HG03196 (cell line): Measurements from ENCODE around the gene PHLDA1.

Experiments
- ATAC-seq: cut with Tn5 transposase; IDR thresholded peaks from one replicate; pipeline ENCODE4 v1.9.1; 2021; ENCODE audit not compliant: unreplicated experiment

PHLDA1 gene

DNA sequence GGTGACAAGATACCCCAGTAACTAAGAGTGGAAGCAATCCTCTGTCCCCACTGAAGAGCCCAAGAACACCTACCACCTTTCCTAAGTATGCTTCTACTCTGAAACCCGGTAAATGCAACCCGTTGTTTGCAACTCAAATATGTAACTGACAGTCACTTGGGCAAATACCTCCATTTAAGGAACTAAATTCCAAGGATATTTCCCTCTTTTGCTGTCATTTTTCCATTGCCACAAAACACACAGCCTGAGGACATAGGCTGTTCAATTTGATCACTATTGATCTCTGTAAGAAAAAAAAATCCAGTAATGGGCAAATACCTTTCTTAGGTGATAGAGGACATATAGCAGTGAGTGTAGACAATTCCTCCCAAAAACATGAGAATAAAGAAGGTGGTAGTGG is 6.6 kb upstream of the PHLDA1 start:
- no peak for ATAC-seq

DNA sequence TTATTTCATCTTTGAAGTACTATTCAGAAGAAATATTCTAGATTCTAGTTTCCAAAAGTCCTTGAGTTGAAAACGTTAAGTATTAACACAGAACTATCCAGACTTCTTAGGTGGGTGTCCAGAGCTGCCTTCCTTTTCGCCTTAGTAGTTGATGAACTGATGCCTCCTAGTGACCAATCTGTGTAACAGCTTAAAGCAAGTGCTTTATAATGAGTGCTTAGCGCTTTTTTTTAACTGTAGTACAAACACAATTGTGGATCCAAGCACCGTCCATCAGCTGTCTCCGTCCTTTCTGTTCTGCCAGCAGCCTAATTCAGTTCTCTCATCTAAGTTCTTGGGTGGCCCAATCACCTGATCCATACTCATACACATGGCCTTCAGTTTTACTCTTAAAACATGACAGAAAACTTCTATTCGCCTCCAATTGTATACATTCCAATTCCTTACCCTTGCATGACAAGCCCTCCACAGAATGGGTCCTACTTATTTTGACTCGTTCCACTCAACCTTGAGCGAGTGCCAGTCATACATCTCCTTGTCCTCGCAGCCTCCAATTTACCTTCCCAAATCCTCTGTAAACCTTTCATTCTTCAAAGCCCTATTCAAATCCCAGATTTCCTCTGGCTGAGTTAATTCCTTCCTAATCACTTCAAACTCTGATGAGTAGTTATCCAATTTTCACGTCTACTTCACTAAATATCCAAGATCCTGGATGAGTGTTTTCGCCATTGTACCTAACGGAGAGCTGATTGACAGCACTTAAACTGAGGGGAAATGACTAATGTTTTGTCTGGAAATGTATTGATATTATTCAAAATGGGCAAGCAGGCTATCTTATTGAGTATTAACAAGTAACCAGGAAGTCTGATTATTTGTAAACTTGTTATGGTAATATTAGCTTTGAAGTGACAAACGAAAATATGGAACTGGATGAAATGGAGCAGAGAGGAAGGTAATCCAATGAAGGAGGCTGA is 5.8 kb upstream of the PHLDA1 start:
- peak; percentile 54 for ATAC-seq

DNA sequence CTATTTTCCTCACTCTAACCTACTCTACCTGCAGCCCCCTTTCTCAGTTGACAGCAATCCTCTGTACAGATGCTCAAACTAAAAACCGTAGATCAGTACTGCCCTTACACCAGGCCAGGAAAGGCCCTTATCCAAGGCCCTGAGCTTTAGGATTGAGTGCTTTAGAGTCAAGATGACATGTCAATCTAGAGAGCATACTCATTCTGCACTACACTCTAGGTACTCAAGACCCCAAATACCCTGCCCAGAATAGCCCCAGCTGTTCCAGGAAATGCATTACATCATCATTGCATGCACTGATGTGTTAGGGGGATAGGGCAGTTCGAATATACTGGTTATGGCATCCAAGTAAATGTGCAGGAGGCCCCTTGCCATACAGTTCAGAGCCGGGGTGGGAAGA is 3.5 kb upstream of the PHLDA1 start:
- ATAC-seq: no peak

DNA sequence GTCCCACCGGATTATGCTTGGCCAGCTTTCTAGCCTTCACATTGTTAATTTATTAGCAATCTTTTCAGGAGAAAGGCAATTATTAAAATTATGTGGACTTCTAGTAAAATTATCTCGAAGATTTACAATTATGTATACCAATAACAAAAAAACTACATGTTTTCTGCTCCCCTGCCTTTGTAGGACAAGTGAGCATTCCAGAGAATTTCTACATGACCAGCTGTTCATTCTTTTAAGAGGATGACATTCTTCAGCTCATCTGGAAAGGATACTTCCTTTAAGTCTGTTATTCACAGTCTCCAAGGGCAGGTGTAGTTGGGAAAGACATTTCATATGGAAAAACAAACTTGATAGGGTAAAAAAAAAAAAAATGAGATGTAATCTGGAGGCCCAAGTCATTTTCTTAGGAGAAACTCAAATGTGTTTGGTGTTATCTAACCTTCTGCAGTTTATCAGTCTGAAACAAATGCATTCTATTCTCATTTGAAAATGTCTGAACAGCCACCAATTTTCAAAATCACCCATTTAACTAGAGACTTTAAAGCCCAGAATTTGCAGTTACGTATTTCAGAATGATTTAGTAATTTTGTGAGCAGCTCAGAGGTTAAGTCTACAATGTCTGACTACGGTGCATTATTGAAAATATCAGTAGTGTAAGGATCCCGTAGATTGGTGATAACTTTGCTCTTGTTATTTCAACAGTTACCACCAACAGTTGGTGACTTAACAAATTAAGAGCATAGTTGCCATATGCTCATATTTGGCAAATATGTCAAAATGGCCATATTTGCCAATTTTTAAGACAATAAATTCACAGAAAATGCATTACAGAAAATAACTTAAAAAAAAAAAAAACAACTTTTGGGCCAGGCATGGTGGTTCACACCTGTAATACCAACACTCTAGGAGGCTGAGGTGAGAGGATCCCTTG is 1.8 kb upstream of the PHLDA1 start:
- ATAC-seq: no peak

DNA sequence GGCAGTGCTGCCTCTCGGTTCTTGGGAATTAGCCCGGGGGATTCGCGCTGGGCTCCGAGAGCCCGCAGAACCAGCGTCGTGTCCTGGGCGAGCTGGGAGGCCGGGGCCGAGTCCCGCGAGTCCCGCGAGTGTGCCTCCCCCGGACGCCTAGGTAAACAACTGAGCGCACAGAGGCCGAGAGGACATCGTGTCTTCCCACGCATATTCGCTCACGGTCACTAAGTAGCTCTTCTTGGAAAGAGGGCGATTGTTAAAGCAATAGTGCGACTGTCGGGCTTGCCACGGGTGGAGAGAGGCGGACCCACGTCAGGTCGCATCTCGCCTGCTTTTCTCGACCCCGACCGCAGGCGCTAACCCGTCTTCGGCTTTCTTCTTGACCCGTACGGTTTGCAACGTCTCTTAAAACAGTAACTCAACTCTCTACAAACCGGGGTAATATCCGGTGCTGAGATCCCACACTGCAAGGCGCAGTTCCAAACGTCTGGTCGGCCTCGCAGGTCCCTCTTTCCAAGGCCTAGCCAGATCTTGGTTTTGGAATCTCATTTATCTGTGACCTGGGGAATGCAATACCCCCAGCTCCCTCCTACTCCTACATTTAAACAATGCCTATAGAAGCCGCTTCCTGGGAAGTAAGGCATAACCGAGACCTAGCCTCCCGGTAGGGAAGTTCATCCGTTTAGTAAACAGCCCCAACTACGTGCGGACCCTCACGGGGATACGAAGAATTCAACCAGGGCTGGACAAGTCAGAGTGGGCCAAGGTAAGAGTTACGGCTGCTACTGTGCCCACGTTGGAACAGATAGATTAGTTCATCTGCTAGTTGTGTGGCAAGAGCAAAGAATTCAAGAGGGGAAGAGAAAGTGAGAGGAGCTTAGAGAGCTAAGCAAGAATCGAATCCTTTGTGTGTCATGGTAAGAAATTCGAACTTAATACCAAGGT is 736 bp upstream of the PHLDA1 start:
- ATAC-seq: peak; percentile 19

DNA sequence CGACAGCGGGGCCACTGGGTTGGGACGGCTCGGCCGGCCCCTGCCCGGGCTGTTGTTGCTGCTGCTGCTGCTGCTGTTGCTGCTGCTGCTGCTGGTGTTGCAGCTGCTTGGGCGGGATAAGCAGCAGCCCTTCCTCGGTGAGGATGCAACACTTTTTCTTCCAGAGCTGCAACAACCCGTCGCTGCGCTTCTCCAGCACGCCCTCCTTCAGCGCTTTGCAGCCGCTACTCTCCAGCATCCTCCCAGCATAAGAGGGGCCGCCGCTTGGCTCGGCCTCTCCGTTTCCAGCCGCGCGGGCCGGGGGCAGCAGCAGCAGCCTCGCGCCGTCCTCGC is 529 bp downstream of the PHLDA1 start:
- ATAC-seq: peak; percentile 10

DNA sequence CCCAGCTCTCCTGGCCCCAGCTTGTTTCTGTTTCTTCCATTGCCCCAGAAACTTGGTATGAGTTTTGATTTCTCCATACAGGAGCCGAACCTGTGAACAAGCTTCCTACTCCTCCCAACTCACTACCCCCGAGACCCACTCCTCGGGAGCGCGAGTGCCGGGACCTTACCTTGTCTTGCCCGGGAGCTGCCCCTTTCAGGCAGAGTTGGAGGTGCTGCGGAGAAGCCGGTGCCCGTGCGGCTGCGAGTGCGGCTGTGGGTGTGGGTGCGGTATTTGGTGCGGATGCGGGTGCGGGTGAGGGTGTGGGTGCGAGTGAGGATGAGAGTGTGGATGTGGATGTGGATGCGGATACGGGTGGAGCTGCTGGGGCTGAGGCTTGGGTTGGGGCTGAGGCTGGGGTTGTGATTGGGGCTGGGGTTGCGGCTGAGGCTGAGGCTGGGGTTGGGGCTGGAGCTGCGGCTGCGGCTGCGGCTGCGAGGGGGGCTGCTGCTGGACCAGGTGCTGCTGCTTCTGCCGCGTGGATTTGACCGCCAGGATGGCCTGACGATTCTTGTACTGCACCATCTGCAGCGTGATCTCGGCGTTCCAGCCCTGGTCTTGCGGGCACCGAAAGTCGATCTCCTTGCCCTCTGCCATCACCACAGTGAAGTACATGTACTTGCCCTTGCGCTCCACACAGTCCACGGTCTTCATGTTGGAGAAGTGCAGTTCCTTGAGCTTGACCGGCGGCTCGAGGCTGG is 1.1 kb downstream of the PHLDA1 start:
- ATAC-seq: no peak

DNA sequence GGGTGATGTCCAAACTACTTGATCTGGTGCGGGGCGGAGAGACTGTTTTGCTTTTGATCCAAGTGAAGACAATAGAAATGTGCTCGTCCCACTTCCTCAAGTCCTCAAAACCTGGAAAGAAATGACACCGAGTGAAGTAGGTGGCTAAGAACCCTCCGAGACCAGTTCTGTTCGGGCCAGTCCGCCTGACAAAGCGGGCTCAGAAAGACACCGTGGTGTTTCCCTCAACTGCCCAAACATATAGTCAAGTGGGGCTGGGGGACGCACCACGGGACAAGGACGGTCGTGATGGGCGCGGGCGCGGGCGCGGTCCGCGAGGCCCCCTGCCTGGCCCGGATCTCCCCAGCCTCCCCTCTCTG is 1.6 kb downstream of the PHLDA1 start:
- no peak for ATAC-seq

DNA sequence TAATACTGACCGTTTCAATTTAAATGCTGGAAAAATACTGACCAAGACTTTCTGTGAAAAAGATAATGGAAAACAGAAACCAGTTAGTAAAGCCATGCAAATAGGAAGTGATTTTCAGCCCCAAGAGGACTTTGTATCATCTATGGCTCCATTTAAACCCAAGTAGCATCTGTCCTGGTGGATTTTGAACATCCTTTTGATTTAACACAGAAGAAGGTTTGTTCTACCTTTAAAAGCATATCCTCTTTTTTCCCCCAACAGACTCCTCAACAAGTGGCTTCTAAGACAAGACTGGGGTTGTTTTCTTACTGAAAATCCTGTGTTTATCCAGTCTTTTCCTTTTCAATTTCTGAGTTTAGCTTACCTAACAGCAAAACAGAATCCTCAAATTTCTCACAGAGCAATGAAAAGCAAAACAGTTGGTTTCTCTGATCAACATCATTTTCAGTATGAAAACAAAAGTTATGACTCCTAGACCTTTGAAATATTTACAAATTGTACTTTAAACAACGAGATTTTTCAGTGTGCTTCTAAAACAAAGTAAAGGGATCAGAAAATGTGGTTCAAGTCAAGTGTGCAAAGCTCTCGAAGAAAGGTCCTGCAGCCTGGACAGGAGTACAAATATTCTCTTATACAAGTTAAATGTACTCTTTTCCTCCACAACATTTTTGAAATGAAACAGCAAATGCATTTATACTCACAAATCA is 2.9 kb downstream of the PHLDA1 start:
- no peak for ATAC-seq

DNA sequence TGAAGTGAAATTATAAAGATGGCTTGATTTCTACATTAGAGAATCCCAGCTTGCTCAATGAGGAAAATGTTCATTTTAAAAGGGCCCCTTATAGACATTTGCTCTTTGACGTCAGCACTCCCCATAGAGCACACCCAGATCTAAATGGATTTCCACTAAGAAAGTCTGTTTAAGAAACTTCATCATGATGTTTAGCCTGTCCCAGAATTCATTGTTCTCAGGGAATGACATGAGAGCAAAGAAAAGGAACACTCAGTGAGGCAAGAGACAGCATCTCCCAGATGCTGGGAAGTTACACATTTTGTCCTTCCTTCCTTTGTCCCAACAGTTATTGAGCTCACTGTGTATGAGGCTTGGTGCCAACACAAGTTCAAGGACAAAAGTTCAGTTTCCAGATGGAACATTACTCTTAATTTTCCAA is 4.9 kb downstream of the PHLDA1 start:
- ATAC-seq: no peak

DNA sequence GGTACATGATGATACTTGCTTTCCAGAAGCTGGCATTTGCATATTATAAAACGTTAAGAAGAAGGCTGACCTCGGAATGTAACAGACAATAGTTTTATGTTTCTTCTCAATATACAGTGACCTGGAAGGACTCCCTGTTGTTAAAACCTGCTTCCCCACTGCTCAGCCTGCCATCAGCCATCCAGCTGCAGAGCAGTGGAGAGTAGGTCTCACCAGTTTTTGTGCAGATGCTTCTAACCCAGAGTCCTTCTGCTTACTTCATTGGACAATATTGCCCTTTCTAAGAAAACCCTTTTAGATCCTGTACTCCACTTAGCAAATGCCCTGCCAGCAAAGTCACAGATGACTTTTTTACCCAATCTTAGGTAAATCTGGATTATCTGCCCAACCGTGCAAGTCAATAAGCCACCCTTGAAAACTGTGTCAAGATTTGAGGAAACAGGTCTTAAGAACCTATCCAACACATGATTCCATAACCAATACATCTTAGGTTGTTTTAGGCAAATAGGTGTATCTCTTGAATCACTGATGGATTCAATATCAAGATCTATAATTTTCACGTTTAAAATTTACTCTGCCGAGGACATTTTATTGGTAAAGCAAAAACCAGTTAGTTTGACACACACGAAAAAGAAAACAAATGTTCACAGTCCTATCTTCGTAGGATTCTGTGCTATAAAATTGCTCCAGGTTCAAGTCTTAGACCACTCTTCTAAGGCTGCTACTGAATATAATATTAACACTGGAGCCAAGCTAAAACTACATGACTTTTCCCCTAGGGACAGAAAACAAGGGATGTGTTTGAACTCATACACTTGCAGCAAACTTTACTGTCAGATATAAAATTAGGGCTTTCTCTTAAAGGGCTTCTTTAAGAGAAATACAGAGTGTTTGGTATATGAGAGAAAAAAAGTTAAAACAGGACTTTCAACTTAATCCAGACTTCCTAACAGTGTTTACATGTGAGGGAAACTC is 5.7 kb downstream of the PHLDA1 start:
- no peak for ATAC-seq

DNA sequence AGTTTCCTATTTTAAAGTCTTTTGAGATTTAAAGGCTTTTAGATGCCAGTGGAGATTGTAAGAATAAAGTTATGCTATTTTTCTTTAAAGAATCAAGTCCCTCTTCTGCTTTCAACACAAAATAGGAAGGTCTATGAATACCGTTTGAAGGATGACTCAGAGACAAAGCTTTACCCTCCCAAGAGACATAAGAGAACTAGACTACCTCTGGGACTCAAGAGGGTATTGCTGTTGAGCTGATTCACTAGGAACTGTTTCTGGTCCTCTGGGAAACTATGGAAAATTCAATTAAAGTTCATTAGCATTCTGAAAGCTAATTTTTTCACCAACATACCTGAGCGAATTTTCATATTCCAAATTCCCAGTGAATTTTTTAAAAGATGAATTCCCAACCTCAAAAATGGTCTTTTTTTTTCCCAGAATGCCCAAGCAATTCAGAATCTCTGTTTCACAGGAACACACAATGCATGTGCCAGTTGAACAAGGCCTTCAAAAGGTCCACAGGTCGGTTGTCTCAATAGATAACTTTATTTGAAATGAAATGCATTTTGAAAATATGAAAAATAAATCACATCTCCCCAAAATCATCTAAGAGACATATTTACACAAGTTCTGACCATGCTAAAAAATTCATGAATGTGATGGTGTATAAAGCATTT is 6.5 kb downstream of the PHLDA1 start:
- no peak for ATAC-seq

DNA sequence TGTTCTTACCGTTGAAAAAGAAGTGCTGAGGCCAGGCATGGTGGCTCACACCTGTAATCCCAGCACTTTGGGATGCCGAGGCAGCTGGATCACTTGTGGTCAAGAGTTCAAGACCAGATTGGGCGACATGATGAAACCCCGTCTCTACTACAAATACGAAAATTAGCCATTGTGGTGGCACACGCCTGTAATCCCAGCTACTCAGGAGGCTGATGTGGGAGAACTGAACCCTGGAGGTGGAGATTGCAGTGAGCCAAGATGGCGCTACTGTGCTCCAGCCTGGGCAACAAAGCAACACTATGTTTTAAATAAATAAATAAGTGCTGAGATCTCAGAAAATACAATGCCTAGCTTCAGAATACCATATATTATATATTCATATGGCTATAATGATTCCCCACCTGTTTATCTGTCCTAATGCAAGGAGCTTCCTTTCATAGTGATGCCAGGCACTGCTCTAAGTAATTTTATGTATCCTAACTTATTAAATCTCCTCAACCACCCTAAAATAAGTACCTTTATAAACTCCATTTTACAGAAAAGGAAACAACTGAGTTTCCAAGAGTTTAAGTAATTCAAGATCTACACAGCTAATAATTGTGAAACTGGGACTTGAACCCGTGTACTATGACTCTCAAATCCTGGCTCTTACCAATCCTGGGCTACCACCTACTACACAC is 7.3 kb downstream of the PHLDA1 start:
- no peak for ATAC-seq

DNA sequence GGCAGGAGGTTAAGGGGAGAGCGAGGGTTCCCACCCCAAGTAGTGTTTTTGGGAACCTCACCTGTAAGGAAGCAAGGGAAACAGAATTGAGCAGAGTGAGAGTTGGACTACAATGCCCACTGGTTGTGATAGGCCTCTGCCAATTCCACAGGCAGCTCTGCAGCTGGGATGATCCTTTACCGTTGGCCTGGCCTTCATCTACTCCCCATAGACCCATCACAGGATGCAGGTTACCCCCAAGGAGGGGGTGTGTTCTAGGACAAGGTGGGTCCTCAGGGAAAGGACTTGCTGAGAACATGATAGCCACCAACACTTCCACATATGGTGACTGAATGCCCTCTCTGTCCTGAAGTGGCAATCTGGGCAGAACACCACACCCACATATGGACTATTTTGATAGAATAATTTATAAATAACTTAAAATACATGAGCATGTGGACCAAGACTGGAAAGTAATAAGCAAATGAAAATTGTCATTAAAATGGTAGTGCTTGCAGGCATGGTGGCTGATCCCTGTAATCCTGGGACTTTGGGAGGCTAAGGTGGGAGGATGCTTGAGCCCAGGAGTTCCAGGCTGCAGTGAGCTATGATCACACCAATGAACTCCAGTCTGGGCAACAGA is 8.4 kb downstream of the PHLDA1 start:
- ATAC-seq: no peak

DNA sequence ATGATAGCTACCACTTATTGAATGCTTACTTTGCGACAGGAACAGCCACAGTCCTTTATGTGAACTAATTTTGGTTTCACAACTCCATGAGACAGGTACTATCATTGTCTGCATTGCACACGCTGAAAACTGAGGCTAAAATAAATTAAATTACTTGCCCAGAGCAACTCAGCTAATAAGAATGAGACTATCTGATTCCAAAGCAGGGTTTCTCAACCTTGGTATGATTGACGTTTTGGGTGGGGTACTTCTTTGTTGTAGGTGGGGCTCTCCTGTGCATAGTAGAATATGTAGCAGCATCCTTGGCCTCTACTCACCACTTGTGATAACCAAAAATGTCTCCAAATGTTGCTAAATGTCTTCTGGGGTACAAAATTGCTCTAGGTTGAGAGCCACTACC is 9.1 kb downstream of the PHLDA1 start:
- ATAC-seq: no peak

DNA sequence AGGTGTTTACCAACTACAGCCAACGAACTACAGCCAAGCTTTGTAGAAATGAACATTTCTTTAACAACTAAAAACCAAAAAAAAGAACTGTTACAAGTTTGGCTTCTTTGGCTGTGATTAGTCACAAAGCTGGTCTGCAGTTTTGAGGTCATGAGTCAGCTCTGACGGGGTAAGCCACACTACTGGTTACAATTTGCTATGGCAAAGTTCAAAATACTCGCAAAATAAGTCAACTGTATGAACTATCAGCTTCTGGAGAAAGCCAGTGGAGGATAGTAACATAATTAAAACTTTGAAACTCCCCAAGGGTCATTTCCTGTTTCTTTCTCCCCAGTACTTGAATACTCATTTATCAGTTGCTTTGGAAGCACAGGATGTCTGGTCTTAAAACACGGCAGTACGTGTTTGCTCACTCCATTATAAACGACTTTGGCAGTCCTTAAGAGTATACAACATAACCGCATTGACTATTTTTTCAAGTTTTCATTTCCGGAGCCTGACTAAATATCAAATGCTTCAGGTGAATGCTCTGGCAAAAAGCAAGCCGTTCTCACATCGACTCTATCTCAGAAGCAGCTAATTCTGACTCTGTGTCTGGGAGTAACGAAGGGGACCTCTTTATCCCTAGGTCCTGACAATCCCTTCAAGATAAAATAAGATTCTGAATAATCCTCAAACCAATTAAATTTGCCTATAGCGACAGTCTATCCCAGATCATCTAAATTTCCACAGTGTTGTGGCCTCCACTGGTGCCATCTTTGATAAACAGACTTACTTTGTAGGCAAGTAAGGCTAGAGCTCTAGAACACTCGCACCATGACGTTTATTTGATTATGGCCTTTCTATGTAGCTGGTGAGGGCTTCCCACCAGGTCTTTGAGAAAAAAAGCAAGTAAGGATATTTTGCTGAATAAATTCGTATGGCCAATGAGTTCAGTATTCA is 10.6 kb downstream of the PHLDA1 start:
- peak; percentile 46 for ATAC-seq
